Lower lobe of right lung (tissue), 2 donors: Measurements from ENCODE around the gene TIGAR. TPM values are rescaled to one million over a fixed set of nuclear protein-coding genes. Genes with fewer than 3 reads are reported as not detected.

Source experiments
- ATAC-seq, 2 donors: fragments of 200-7000 bp; cut with Tn5 transposase; one replicate each; pipeline ENCODE4 v1.9.1; 2020 to 2022; ENCODE audit warnings: mild to moderate bottlenecking in 2 of 2, moderate library complexity in 2 of 2
- DNase-seq: peaks from one replicate; pipeline ENCODE4 v3.0.0-alpha.2; 2020
- H3K27ac ChIP-seq: fragments of 200-600 bp; one replicate; pipeline ENCODE4 v1.8.0; 2022
- H3K27me3 ChIP-seq: fragments of 200-600 bp; one replicate; pipeline ENCODE4 v1.8.0; 2022; ENCODE audit warnings: low read depth
- H3K36me3 ChIP-seq: fragments of 200-600 bp; one replicate; pipeline ENCODE4 v1.8.0; 2022; ENCODE audit warnings: mild to moderate bottlenecking
- H3K4me1 ChIP-seq: fragments of 200-600 bp; one replicate; pipeline ENCODE4 v1.8.0; 2022
- H3K4me3 ChIP-seq: fragments of 200-600 bp; one replicate; pipeline ENCODE4 v1.8.0; 2022; ENCODE audit warnings: mild to moderate bottlenecking
- H3K9me3 ChIP-seq: fragments of 200-600 bp; one replicate; pipeline ENCODE4 v1.8.0; 2022
- CTCF ChIP-seq: fragments of 200-600 bp; IDR thresholded peaks from one replicate; pipeline ENCODE4 v1.8.0; 2022; ENCODE audit warnings: antibody characterized with exemption, mild to moderate bottlenecking
- intact Hi-C: fragments of 100-400 bp; cut with DNase I; formaldehyde crosslinking; loops from one replicate; pipeline ENCODE4 v1.11.0; 2022
- total RNA-seq: library from RNA; stranded (reverse); fragmentation: NEBNext Ultra II Directional; extraction: Animal tissue kit (Norgen Biotek cat#: 25700); gene quantifications from one replicate; pipeline ENCODE4 v1.2.1, GENCODE V29; 2021
- donor health status: DM: no; HTN: yes; CAD: no; lungs with severe emphysema.

The TIGAR gene
- total RNA-seq, 1 donor from 2014 or later, result 18.6 TPM

GRCh38 chr12:4273652-4274395 is 47.2 kb upstream of the TIGAR start, which contains the start of gene CCND2:
CCND2 (plus strand) TSS chr12:4273762; CDS start chr12:4274041, 279 bp downstream.
- intact Hi-C loops, result no loop called here
- Histone ChIP-seq H3K9me3 (no peaks in the 10 kb centered on the region), H3K4me1 (peaks cover 82% of the 10 kb centered on the region), H3K4me3 (peak within 1 kb of the TSS; percentile 77), H3K27ac (peak within 1 kb of the TSS; percentile 87), H3K36me3 (peaks cover 5% of the 10 kb centered on the region), H3K27me3 (peaks cover 47% of the 10 kb centered on the region)
- ATAC-seq (peak; percentile 75 to 76), DNase-seq (peak; percentile 89)
- no peak for TF ChIP-seq CTCF

GRCh38 chr12:4274396-4275015 is 46.5 kb upstream of the TIGAR start:
- H3K27ac ChIP-seq, result peak overlapping the region; percentile 87
- H3K9me3 ChIP-seq, result no peaks in the 10 kb centered on the region
- H3K27me3 ChIP-seq, result peaks cover 44% of the 10 kb centered on the region
- H3K4me3 ChIP-seq, result peak overlapping the region; percentile 77
- H3K4me1 ChIP-seq, result peaks cover 86% of the 10 kb centered on the region
- DNase-seq, result no peak
- intact Hi-C loops, result no loop called here
- ATAC-seq, result no peak
- no peak for TF ChIP-seq CTCF
- H3K36me3 ChIP-seq, result peaks cover 8% of the 10 kb centered on the region

GRCh38 chr12:4275016-4275869 is 45.8 kb upstream of the TIGAR start:
- no peaks in the 10 kb centered on the region for H3K9me3 ChIP-seq
- intact Hi-C loops, result no loop called here
- peaks cover 82% of the 10 kb centered on the region for H3K4me1 ChIP-seq
- H3K27me3 ChIP-seq, result peaks cover 37% of the 10 kb centered on the region
- H3K27ac ChIP-seq, result peak overlapping the region; percentile 87
- no peak for ATAC-seq
- no peak for TF ChIP-seq CTCF
- H3K4me3 ChIP-seq, result peak overlapping the region; percentile 77
- H3K36me3 ChIP-seq, result peaks cover 12% of the 10 kb centered on the region
- DNase-seq, result no peak

- Histone ChIP-seq H3K27me3 (peaks cover 34% of the 10 kb centered on the region), H3K9me3 (no peaks in the 10 kb centered on the region), H3K4me3 (peak overlapping the region; percentile 77), H3K36me3 (peaks cover 19% of the 10 kb centered on the region), H3K27ac (peak overlapping the region; percentile 87), H3K4me1 (peaks cover 82% of the 10 kb centered on the region)
- intact Hi-C loops, result no loop called here
- ATAC-seq (no peak), DNase-seq (no peak)
- no peak for TF ChIP-seq CTCF
These were observed 45.1 kb upstream of the TIGAR start for GRCh38 chr12:4275870-4276301.

GRCh38 chr12:4276524-4277204 is 44.3 kb upstream of the TIGAR start:
- DNase-seq, result peak; percentile 85
- Histone ChIP-seq H3K4me3 (peak overlapping the region; percentile 77), H3K4me1 (peaks cover 81% of the 10 kb centered on the region), H3K27me3 (peaks cover 33% of the 10 kb centered on the region), H3K27ac (peak overlapping the region; percentile 87), H3K36me3 (peaks cover 27% of the 10 kb centered on the region), H3K9me3 (no peaks in the 10 kb centered on the region)
- peak; percentile 90 for TF ChIP-seq CTCF
- intact Hi-C loops, result no loop called here
- ATAC-seq, result peak; percentile 68 to 79
